Transverse colon (tissue), 4 donors: Measurements from ENCODE around the gene YWHAB. TPM values are rescaled to one million over a fixed set of nuclear protein-coding genes. Genes with fewer than 3 reads are reported as not detected.

Source experiments
- DNase-seq: peaks from one replicate; pipeline ENCODE4 v3.0.0-alpha.2; 2019
- H3K27ac ChIP-seq, 4 donors: fragments of 200-600 bp; sonication (generic); 2 replicates each; pipeline ENCODE4 v1.5.1; 2016 to 2018; ENCODE audit warnings: inconsistent platforms in 4 of 4
- H3K27me3 ChIP-seq: fragments of 200-600 bp; sonication (generic); 2 replicates; pipeline ENCODE4 v1.5.1; 2017; ENCODE audit warnings: inconsistent platforms
- H3K36me3 ChIP-seq, 4 donors: fragments of 200-600 bp; sonication (generic); 2 replicates each; pipeline ENCODE4 v1.5.1; 2017 to 2019; ENCODE audit warnings: inconsistent platforms in 4 of 4
- H3K4me1 ChIP-seq, 4 donors: fragments of 200-600 bp; sonication (generic); 2 replicates each; pipeline ENCODE4 v1.5.1; 2017 to 2020; ENCODE audit warnings: inconsistent platforms in 4 of 4
- H3K4me3 ChIP-seq, 4 donors: fragments of 200-600 bp; sonication (generic); 1 replicate in 1 of 4; 2 replicates in 3 of 4; pipeline versions ENCODE4 v1.5.1 to v1.6.1; 2017 to 2019; ENCODE audit warnings: inconsistent platforms in 4 of 4
- H3K9me3 ChIP-seq, 2 donors: fragments of 200-600 bp; sonication (generic); 2 replicates each; pipeline ENCODE4 v1.5.1; 2017 to 2019; ENCODE audit warnings: inconsistent platforms in 2 of 2
- EP300 ChIP-seq: sonication (generic); formaldehyde crosslinking; IDR thresholded peaks from one replicate; pipeline ENCODE4 v1.6.1; 2017; ENCODE audit warnings: antibody characterized with exemption, low read depth
- POLR2A ChIP-seq: fragments of 450-650 bp; IDR thresholded peaks from one replicate; pipeline ENCODE4 v1.6.1; 2016; ENCODE audit warnings: antibody characterized with exemption, mild to moderate bottlenecking, moderate library complexity
- POLR2AphosphoS5 ChIP-seq, 3 donors: sonication (generic); formaldehyde crosslinking; IDR thresholded peaks; one replicate each; pipeline ENCODE4 v1.6.1; 2016; ENCODE audit warnings: antibody characterized with exemption in 3 of 3
- WGBS, 2 donors: methylation state at CpG; one replicate each; pipeline ENCODE4 v1.1.5; 2018; ENCODE audit warnings: low coverage in 1 of 2; 5-methylcytosine and 5-hydroxymethylcytosine counted together
- in situ Hi-C, 4 donors: fragments of 200-750 bp; cut with MboI; loops; one replicate each; pipeline versions ENCODE4 v1.15.0 to v1.15.1; 2017; ENCODE audit warnings: low sequenced_read_pairs in 3 of 4, low pct_ligation_motif_present in 1 of 4, low pct_unique_long_range_greater_than_20kb in 1 of 4
- intact Hi-C: fragments of 100-400 bp; cut with DNase I; formaldehyde crosslinking; loops from one replicate; pipeline ENCODE4 v1.15.1; 2023; ENCODE audit warnings: low total_unique reads
- total RNA-seq, 4 donors: library from RNA; depleted of rRNA; stranded (reverse); fragments of >200 nt; gene quantifications; one replicate each; pipeline ENCODE4 v1.1.0, GENCODE V29; 2016
- TF ChIP-seq, protein P1 (sequence below), 5 experiments: fragments of 200-600 bp in 3 of 5; fragments of 450-650 bp in 2 of 5; sonication (generic) in 3 of 5; IDR thresholded peaks; 1 replicate in 2 of 5; 2 replicates in 3 of 5; pipeline ENCODE4 v1.5.1; 2016 to 2017; ENCODE audit warnings: antibody characterized with exemption in 5 of 5, inconsistent platforms in 3 of 5, mild to moderate bottlenecking in 2 of 5, moderate library complexity in 1 of 5

YWHAB gene
- total RNA-seq, 4 donors from 2014 or later = 73.2 to 170 (median 117) TPM

- no peaks in the 10 kb centered on the region for H3K27me3 ChIP-seq
- H3K9me3 ChIP-seq = no peaks in the 10 kb centered on the region
- no peak for TF ChIP-seq POLR2AphosphoS5 (IDR thresholded peaks at IDR 0.05)
- TF ChIP-seq EP300 = no peak
- TF ChIP-seq, protein P1, sequence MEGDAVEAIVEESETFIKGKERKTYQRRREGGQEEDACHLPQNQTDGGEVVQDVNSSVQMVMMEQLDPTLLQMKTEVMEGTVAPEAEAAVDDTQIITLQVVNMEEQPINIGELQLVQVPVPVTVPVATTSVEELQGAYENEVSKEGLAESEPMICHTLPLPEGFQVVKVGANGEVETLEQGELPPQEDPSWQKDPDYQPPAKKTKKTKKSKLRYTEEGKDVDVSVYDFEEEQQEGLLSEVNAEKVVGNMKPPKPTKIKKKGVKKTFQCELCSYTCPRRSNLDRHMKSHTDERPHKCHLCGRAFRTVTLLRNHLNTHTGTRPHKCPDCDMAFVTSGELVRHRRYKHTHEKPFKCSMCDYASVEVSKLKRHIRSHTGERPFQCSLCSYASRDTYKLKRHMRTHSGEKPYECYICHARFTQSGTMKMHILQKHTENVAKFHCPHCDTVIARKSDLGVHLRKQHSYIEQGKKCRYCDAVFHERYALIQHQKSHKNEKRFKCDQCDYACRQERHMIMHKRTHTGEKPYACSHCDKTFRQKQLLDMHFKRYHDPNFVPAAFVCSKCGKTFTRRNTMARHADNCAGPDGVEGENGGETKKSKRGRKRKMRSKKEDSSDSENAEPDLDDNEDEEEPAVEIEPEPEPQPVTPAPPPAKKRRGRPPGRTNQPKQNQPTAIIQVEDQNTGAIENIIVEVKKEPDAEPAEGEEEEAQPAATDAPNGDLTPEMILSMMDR (IDR thresholded peaks at IDR 0.05) = peak in 4 of 5 experiments; percentile 28 to 48 (median 36)
- in situ Hi-C loops = no loop called here
- no peak overlapping the region for H3K27ac ChIP-seq
- peaks cover 0 to 19% (median 14%) of the 10 kb centered on the region in 4 donors for H3K4me1 ChIP-seq
- no peak overlapping the region for H3K4me3 ChIP-seq
- peaks cover 0 to 14% (median 6%) of the 10 kb centered on the region in 4 donors for H3K36me3 ChIP-seq
- intact Hi-C loops = no loop called here
- 51 to 61% methylated on average over 10 to 21 of the region's 21 CpGs for WGBS, 2 donors
- DNase-seq = peak; percentile 52
Observed at GRCh38 chr20:44911264-44911921, 25.9 kb downstream of the YWHAB start.

- H3K9me3 ChIP-seq = no peaks in the 10 kb centered on the region
- peaks cover 0 to 8% (median 2%) of the 10 kb centered on the region in 4 donors for H3K36me3 ChIP-seq
- H3K27ac ChIP-seq = no peak overlapping the region
- H3K4me3 ChIP-seq = no peak overlapping the region
- H3K4me1 ChIP-seq = peaks cover 0 to 19% (median 14%) of the 10 kb centered on the region in 4 donors
- in situ Hi-C loops (no loop called here), intact Hi-C loops (no loop called here)
- TF ChIP-seq POLR2A (no peak), POLR2AphosphoS5 (IDR thresholded peaks at IDR 0.05) (no peak), EP300 (no peak)
- TF ChIP-seq, protein P1 (IDR thresholded peaks at IDR 0.05) = no peak
- H3K27me3 ChIP-seq = no peaks in the 10 kb centered on the region
- no peak for DNase-seq
- WGBS, 2 donors = 90 to 100% methylated on average over 1 to 2 of the region's 2 CpGs
Observed at GRCh38 chr20:44912189-44912588, 26.7 kb downstream of the YWHAB start.

GRCh38 chr20:44914924-44915323, 29.4 kb downstream of the YWHAB start:
- H3K36me3 ChIP-seq = no peaks in the 10 kb centered on the region
- 60 to 95% methylated on average over 1 of the region's 1 CpG for WGBS, 2 donors
- no peak overlapping the region for H3K27ac ChIP-seq
- H3K4me3 ChIP-seq = no peak overlapping the region
- DNase-seq = no peak
- TF ChIP-seq POLR2A = no peak
- H3K4me1 ChIP-seq = peaks cover 0 to 11% (median 9%) of the 10 kb centered on the region in 4 donors
- intact Hi-C loops = no loop called here
- in situ Hi-C loops = no loop called here
- H3K9me3 ChIP-seq = no peaks in the 10 kb centered on the region
- H3K27me3 ChIP-seq = no peaks in the 10 kb centered on the region

DNA sequence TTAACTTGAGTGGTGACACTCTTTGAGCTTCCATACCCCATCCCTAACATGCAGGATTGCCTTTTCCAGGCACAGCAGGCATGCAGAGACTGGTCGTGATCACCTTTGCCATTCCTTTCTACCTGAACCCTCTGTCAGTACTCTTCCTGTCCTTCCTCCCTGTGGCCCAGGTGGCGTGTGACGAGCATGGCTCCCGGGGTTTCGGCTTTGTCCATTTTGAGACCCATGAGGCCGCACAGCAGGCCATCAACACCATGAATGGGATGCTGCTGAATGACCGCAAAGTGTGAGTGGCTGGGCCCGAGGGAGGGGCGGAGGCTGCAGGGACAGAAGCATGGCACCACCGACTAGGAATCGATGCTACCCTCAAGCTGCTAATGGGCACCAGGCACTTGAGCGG, 31.1 kb downstream of the YWHAB start:
- Histone ChIP-seq H3K27ac (no peak overlapping the region), H3K36me3 (no peaks in the 10 kb centered on the region), H3K4me1 (no peaks in the 10 kb centered on the region), H3K27me3 (no peaks in the 10 kb centered on the region), H3K4me3 (no peak overlapping the region), H3K9me3 (no peaks in the 10 kb centered on the region)
- DNase-seq = no peak
- TF ChIP-seq EP300 (no peak), POLR2AphosphoS5 (IDR thresholded peaks at IDR 0.05) (no peak), POLR2A (no peak)
- TF ChIP-seq, protein P1 (IDR thresholded peaks at IDR 0.05) = no peak
- in situ Hi-C loops = no loop called here
- intact Hi-C loops = no loop called here
- WGBS, 2 donors = 98 to 100% methylated on average over 1 to 9 of the region's 12 CpGs

DNA sequence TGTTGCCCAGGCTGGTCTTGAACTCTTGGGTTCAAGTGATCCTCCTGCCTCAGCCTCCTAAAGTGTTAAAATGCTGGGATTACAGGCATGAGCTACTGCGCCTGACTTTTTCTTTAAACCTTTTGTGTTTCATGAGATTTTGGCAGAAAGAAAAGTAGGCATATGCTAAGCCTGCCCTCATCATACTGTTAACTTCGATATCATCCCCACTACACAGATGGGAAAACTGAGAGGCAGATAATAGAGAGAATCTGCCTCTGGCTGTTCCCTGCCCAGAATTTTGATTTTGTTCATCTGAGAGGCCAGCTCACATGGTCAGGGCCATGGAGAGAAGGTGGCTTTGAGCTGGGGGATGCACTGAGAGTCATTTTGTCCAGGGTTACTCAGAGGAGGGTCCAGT, 31.9 kb downstream of the YWHAB start:
- no peaks in the 10 kb centered on the region for H3K36me3 ChIP-seq

More for the DNA sequence above, 31.9 kb downstream of the YWHAB start:
- Histone ChIP-seq H3K9me3 (no peaks in the 10 kb centered on the region), H3K27ac (no peak overlapping the region), H3K27me3 (no peaks in the 10 kb centered on the region), H3K4me3 (no peak overlapping the region), H3K4me1 (no peaks in the 10 kb centered on the region)
- in situ Hi-C loops = no loop called here
- no peak for DNase-seq
- intact Hi-C loops = no loop called here
- no peak for TF ChIP-seq POLR2A
- TF ChIP-seq POLR2AphosphoS5 (IDR thresholded peaks at IDR 0.05) = no peak
- TF ChIP-seq, protein P1 (IDR thresholded peaks at IDR 0.05) = no peak
- TF ChIP-seq EP300 = no peak
- 92% methylated on average over 2 of the region's 2 CpGs; no CpG with 5 or more reads in 1 of the 2 donors for WGBS, 2 donors
